ENCODE data around the gene NEU3.
"Not testable (repeated sequence)": the region's sequence is repeated elsewhere in the genome, so short reads cannot be mapped to it uniquely, and the experiment has no call there.

NEU3 gene

GRCh38 chr11:74988541-74989259, at the start of gene NEU3:
NEU3 (plus strand) TSS chr11:74988933; CDS start chr11:74989061, 128 bp downstream.
- intact Hi-C loops (cut with DNase I) = no loop called here

GRCh38 chr11:74941492-74941891, 47.2 kb upstream of the NEU3 start:
- intact Hi-C loops (cut with DNase I) = no loop called here
- DNase-seq = no peak

More at GRCh38 chr11:74988541-74989259, at the start of gene NEU3:
- peak; percentile 40 to 89 (median 74) for DNase-seq

- intact Hi-C loops (cut with DNase I) = no loop called here
- no peak for DNase-seq
Measured at GRCh38 chr11:74942073-74942759, 46.5 kb upstream of the NEU3 start.

GRCh38 chr11:74948546-74948897, 40.2 kb upstream of the NEU3 start:
- intact Hi-C loops (cut with DNase I) = no loop called here
- peak in 1 of 42 donors; percentile 15 for DNase-seq

GRCh38 chr11:74948898-74949752, 39.6 kb upstream of the NEU3 start, which contains the start of the genes SPCS2 and XRRA1:
SPCS2 (plus strand) TSS chr11:74949266; CDS start chr11:74949286, 20 bp downstream.
XRRA1 (minus strand) TSS chr11:74949091; CDS start chr11:74940878, 8,213 bp downstream.
- intact Hi-C loops (cut with DNase I) = no loop called here
- DNase-seq = peak; percentile 98 to 100 (median 99)

GRCh38 chr11:74949753-74950137, 39.0 kb upstream of the NEU3 start:
- intact Hi-C loops (cut with DNase I) = no loop called here
- DNase-seq = peak in 2 of 42 donors; percentile 12 to 41

- intact Hi-C loops (cut with DNase I) = no loop called here
- no peak for DNase-seq
Measured at GRCh38 chr11:74950374-74950969, 38.3 kb upstream of the NEU3 start.

- no peak for DNase-seq
Measured at GRCh38 chr11:74951226-74951625, 37.5 kb upstream of the NEU3 start.

GRCh38 chr11:74952752-74953151, 36.0 kb upstream of the NEU3 start:
- intact Hi-C loops (cut with DNase I) = no loop called here
- DNase-seq = no peak

More at GRCh38 chr11:74951226-74951625, 37.5 kb upstream of the NEU3 start:
- intact Hi-C loops (cut with DNase I) = no loop called here

GRCh38 chr11:74953451-74953850, 35.3 kb upstream of the NEU3 start:
- intact Hi-C loops (cut with DNase I) = no loop called here

GRCh38 chr11:74954199-74954598, 34.5 kb upstream of the NEU3 start:
- intact Hi-C loops (cut with DNase I) = no loop called here
- no peak for DNase-seq

More at GRCh38 chr11:74953451-74953850, 35.3 kb upstream of the NEU3 start:
- DNase-seq = no peak

GRCh38 chr11:74956397-74957015, 32.2 kb upstream of the NEU3 start:
- intact Hi-C loops (cut with DNase I) = no loop called here
- DNase-seq = no peak

- intact Hi-C loops (cut with DNase I) = no loop called here
- no peak for DNase-seq
Measured at GRCh38 chr11:74957937-74958629, 30.6 kb upstream of the NEU3 start.

GRCh38 chr11:74960128-74960527, 28.6 kb upstream of the NEU3 start:
- intact Hi-C loops (cut with DNase I); DNase-seq: not testable (repeated sequence)

GRCh38 chr11:74966651-74967050, 22.1 kb upstream of the NEU3 start:
- intact Hi-C loops (cut with DNase I) = no loop called here

GRCh38 chr11:74970852-74971395, 17.8 kb upstream of the NEU3 start:
- DNase-seq = no peak
- intact Hi-C loops (cut with DNase I) = no loop called here

More at GRCh38 chr11:74966651-74967050, 22.1 kb upstream of the NEU3 start:
- DNase-seq = no peak

GRCh38 chr11:74971424-74971823, 17.3 kb upstream of the NEU3 start:
- DNase-seq = peak in 19 of 42 donors; percentile 20 to 66 (median 35)
- intact Hi-C loops (cut with DNase I) = no loop called here

GRCh38 chr11:74978041-74978440, 10.7 kb upstream of the NEU3 start:
- intact Hi-C loops (cut with DNase I) = no loop called here
- no peak for DNase-seq

All from head of caudate nucleus (tissue), 42 donors.